ENCODE results near the gene PPP1R27.

Gene PPP1R27

DNA sequence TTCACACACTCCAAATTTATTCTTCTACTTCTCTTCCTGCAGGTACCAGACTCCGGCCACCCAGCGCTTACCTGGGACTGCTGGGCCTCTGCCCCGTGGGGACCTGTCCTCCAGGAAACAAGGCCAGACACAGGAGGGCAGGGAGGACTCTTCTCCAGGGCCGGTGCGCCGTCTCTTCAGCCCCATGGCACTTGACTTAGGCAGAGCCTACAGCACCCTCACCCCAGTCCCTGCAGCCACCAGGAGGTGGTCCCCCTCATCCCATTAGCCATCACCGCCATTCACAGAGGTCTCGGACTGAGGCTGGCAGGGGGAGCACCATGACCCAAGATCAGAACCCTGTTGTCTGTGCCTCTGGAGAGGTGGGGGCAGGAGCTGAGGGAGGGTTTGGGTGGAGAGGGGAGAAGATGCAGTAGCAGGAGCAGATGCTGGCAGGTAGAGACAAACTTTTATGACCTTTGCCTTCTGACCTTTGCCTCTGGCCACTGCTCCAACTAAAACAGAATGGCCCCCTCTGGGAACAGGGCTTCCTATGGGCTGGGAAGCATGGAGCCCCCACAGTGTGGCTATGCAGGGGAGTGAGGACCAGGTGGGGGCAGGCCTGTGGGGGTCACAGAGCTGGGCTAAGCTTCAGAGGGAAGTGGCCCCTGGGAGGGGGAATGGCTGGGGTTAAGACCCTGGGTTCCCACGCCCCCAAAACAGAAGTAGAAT lies 32.6 kb downstream of the PPP1R27 start:
- TF ChIP-seq, protein P1, sequence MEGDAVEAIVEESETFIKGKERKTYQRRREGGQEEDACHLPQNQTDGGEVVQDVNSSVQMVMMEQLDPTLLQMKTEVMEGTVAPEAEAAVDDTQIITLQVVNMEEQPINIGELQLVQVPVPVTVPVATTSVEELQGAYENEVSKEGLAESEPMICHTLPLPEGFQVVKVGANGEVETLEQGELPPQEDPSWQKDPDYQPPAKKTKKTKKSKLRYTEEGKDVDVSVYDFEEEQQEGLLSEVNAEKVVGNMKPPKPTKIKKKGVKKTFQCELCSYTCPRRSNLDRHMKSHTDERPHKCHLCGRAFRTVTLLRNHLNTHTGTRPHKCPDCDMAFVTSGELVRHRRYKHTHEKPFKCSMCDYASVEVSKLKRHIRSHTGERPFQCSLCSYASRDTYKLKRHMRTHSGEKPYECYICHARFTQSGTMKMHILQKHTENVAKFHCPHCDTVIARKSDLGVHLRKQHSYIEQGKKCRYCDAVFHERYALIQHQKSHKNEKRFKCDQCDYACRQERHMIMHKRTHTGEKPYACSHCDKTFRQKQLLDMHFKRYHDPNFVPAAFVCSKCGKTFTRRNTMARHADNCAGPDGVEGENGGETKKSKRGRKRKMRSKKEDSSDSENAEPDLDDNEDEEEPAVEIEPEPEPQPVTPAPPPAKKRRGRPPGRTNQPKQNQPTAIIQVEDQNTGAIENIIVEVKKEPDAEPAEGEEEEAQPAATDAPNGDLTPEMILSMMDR (conservative IDR thresholded peaks at IDR 0.05; ENCODE audit: low read length): no peak
- DNase-seq (ENCODE audit: low read depth): no peak
- no peak overlapping the region for H3K4me3 ChIP-seq (ENCODE audit: low read length)

DNA sequence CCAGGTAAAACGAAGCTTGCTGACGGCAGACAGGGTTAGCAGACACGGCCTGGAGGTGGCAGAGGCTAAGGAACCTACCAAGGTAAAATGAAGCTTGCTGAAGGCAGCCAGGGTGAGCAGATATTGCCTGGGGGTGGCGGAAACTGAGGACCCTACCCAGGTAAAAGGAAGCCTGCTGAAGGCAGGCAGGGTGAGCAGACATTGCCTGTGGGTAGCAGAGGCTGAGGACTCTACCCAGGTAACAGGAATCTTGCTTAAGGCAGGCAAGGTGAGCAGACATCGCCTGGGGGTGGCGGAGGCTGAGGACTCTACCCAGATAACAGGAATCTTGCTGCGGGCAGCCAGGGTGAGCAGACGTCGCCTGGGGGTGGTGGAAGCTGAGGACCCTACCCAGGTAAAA lies 33.5 kb downstream of the PPP1R27 start:
- H3K4me3 ChIP-seq (ENCODE audit: low read length): no peak overlapping the region
- DNase-seq (ENCODE audit: low read depth): no peak
- TF ChIP-seq, protein P1 (conservative IDR thresholded peaks at IDR 0.05; ENCODE audit: low read length): no peak

DNA sequence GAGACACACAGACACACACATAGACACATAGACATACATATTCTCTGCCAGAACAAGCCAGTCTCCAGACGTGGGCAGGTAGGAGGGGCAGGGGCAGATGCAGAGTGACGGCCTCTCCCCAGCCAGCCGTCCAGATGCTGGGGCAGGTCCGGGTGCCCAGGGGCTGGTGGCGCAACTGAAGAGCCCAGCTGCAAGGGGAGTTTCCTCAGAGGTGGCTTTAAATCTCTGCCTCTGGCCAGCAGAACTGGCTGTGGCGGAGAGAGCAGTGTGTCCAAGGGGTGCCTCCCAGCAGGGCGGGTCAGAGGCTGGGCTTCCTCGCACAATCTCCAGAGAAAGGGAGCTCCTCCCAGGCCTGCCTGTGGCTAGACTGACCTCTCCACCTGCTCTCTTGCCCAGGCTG lies 40.3 kb downstream of the PPP1R27 start:
- TF ChIP-seq, protein P1 (conservative IDR thresholded peaks at IDR 0.05; ENCODE audit: low read length): no peak
- DNase-seq (ENCODE audit: low read depth): peak; percentile 15
- no peak overlapping the region for H3K4me3 ChIP-seq (ENCODE audit: low read length)

DNA sequence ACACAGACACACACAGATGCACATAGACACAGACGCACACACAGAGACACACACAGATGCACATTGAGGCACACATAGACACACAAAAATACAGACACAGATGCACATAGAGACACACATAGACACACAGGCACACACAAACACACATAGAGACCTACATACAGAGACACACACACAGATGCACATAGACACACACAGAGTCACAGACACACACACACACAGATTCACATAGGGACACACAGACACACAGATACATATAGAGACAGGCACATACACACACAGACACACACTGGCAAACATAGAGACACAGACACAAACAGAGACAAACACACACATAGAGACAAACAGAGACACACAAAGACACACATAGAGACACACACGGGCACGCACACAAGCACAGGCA lies 40.8 kb downstream of the PPP1R27 start:
- H3K4me3 ChIP-seq (ENCODE audit: low read length): no peak overlapping the region
- DNase-seq (ENCODE audit: low read depth): no peak
- TF ChIP-seq, protein P1 (conservative IDR thresholded peaks at IDR 0.05; ENCODE audit: low read length): no peak

DNA sequence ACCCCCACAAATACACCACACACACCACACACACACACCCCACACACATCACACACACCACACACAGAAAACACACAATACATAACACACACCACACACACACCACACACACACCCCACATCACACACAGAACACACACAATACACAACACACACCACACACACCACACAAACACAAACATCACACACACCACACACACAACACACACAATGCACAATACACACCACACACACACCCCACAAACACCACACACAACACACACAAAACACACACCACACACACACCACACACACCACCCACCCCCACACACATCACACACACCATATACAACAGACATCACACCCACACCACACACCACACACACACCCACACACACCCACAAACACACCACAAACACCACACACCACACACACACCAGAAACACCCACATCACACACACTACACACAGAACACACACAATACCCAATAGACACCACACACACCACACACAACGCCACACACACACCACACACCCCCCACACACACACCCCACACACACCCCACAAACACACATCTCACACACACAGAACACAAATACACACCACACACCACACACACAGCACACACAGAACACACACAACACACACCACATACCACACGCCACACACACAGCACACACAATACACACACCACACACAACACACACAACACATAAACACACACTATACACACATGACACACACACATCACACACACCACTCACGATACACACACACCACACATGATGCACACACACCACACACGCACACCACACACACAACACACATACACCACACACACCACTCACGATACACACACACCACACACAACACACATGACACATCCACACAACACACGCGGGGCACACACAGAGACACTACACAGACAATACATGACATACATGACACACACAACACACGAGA lies 41.9 kb downstream of the PPP1R27 start:
- TF ChIP-seq, protein P1 (conservative IDR thresholded peaks at IDR 0.05; ENCODE audit: low read length): no peak
- H3K4me3 ChIP-seq (ENCODE audit: low read length): no peak overlapping the region
- no peak for DNase-seq (ENCODE audit: low read depth)

Measured in AG10803 (cell line).